Natural killer cell treated with Interleukin-12 subunit alpha and Interleukin-12 subunit beta and Interleukin-15 and Interleukin-18, amount 100 ng/mL, for 72 hours (primary cell): ENCODE measurements around the gene FOXL3. TPM values are rescaled to one million over a fixed set of nuclear protein-coding genes. Genes with fewer than 3 reads are reported as not detected.

Experiments
- ATAC-seq, 2 donors: fragments of 150-1000 bp; cut with Tn5 transposase in 1 of 2; sonication (Bioruptor Pico), chemical (Tn5 transposase) in 1 of 2; 2 replicates each; pipeline ENCODE4 v1.10.0; 2021
- DNase-seq: peaks from one replicate; pipeline ENCODE4 v3.0.0; 2022; ENCODE audit warnings: low spot score
- H3K27ac Mint-ChIP-seq, 2 donors: 1 replicate in 1 of 2; 2 replicates in 1 of 2; pipeline ENCODE4 v1.8.0; 2022; ENCODE audit warnings: mixed read lengths in 2 of 2, mild to moderate bottlenecking in 1 of 2, moderate library complexity in 1 of 2
- H3K27me3 Mint-ChIP-seq, 2 donors: 1 replicate in 1 of 2; 2 replicates in 1 of 2; pipeline ENCODE4 v1.8.0; 2022; ENCODE audit warnings: mixed read lengths in 2 of 2
- H3K36me3 Mint-ChIP-seq: one replicate; pipeline ENCODE4 v1.8.0; 2022; ENCODE audit warnings: mixed read lengths
- H3K4me1 Mint-ChIP-seq, 2 donors: 1 replicate in 1 of 2; 2 replicates in 1 of 2; pipeline ENCODE4 v1.8.0; 2022; ENCODE audit warnings: low read depth in 2 of 2, mixed read lengths in 2 of 2, mild to moderate bottlenecking in 1 of 2
- H3K4me3 Mint-ChIP-seq: one replicate; pipeline ENCODE4 v1.8.0; 2022; ENCODE audit warnings: mixed read lengths
- H3K9me3 Mint-ChIP-seq: 2 replicates; pipeline ENCODE4 v1.8.0; 2022; ENCODE audit warnings: mixed read lengths
- total RNA-seq, 2 donors: library from RNA; stranded (reverse); gene quantifications; one replicate each; pipeline ENCODE4 v1.2.3, GENCODE V29; 2022

FOXL3 gene
- total RNA-seq, 2 donors from 2014 or later, result not detected

DNA sequence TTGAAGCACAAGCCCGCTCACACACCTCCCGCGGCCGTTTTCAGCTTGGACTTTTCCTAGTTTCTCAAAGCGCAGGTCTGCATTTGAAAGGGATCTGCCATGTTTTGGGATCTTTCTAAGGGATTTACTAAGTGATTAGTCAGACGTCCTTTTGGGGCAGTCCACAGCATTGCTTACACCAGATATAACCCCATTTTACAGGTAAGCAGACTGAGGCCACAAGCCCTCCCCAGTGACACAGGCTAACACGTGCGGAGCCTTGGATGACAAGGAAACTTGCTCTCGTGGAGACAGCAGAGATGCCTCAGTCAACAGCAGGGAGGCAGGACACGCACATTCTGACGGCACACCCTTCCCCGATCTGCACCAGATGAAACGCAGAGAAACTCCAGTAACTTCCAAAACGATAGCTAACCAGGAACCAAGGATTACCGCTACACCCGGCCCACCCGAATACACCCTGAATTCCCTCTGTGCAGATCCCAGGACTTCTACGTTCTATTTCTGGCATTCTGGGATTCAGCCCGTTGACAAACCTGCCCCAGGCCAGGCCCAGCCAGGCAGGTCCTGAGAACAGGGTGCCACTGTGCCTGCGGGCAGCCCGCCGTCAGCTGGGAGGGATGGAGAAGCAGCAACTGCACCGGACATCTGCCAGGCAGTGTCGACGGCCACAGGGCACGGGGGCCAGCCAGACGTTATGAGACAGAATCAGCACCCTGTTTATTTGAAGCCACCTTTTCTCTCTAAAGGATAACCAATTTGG lies 27.9 kb downstream of the FOXL3 start:
- Mint-ChIP-seq H3K36me3 (no peaks in the 10 kb centered on the region), H3K9me3 (no peaks in the 10 kb centered on the region), H3K27me3 (peaks cover 39 to 55% of the 10 kb centered on the region in 2 donors), H3K4me3 (no peak overlapping the region), H3K4me1 (no peaks in the 10 kb centered on the region), H3K27ac (no peak overlapping the region)
- peak; percentile 35 for DNase-seq
- no peak for ATAC-seq

DNA sequence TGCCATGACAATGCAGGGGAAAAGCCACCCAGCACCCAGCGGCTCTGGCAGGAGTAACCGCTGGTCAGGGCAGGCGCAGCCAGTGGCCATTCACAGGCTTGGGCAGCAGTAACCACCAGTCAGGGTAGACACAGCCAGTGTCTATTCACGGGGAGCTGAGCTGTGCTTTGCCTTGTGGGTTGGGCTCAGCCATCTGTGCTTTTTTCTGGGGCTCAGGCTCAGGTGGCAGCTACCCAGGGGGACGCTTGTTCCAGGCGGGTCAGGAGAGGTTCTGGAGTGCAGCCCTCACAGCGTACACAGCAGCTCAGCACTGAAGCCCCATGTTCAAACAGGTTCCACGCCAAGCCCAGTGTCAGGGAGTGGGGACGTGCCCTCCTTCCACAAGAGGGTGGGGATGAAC lies 28.5 kb downstream of the FOXL3 start:
- H3K4me3 Mint-ChIP-seq, result no peak overlapping the region
- H3K27me3 Mint-ChIP-seq, result peaks cover 37 to 51% of the 10 kb centered on the region in 2 donors
- H3K27ac Mint-ChIP-seq, result no peak overlapping the region
- no peaks in the 10 kb centered on the region for H3K36me3 Mint-ChIP-seq
- no peaks in the 10 kb centered on the region for H3K9me3 Mint-ChIP-seq
- DNase-seq (peak; percentile 58), ATAC-seq (no peak)
- no peaks in the 10 kb centered on the region for H3K4me1 Mint-ChIP-seq

DNA sequence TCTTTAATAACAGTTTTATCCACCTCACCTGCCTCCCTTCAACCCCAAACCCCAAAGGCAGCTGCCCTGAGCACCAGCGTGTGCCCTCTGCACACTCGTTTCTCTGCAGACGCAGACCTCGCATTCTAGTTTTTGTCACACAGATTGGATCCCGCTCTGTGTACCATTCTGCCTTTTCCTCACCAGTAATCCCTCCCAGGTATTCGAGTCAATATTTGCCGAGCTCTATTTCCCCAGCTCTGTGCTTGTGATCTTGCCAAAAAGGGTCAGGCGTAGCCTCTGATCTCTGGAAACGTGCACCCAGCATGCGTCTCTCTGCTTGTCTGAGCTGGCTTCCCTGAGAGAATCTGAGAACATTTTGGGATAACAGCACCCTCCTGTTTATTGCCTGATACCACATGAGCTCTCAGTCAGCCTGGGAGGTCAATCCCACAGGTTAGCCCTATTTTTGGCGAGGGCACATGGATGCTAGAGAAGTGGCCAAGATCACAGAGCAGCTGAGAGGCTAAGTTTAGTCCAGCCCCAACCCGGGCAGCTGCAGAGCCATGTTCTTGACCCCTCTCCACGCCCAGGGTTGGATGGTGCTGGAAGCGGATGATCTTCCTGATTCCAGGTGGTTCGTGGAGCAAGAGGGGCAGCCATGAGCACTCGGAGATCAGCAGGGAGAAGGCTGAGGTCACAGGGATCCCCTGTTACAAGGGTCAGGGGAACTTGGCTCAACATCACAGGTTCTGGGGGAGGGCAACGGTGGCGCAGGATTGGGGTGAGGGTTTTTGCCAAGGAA lies 29.1 kb downstream of the FOXL3 start:
- Mint-ChIP-seq H3K4me1 (no peaks in the 10 kb centered on the region), H3K4me3 (no peak overlapping the region), H3K9me3 (no peaks in the 10 kb centered on the region), H3K27ac (no peak overlapping the region), H3K36me3 (no peaks in the 10 kb centered on the region), H3K27me3 (peaks cover 33 to 45% of the 10 kb centered on the region in 2 donors)
- ATAC-seq, result no peak
- DNase-seq, result peak; percentile 48

DNA sequence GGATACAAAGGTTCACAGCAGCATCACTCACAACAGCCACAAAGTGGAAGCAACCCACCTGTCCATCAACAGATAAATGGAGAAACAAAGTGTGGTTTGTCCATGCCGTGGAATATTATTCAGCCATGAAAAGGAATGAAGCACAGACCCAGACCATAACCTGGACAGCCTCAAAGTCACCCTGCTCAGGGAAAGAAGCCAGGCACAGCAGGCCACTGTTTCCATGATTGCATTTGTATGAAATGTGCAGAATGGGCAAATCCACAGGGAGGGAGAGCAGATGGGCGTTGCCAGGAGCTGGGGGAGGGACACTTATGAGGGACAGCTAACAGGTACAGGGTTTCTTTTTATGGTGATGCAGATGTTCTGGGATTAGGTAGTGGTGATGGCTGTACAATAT lies 30.3 kb downstream of the FOXL3 start:
- Mint-ChIP-seq H3K4me1 (no peaks in the 10 kb centered on the region), H3K9me3 (no peaks in the 10 kb centered on the region), H3K36me3 (no peaks in the 10 kb centered on the region), H3K4me3 (no peak overlapping the region), H3K27ac (no peak overlapping the region), H3K27me3 (peaks cover 29 to 36% of the 10 kb centered on the region in 2 donors)
- peak; percentile 20 for DNase-seq
- ATAC-seq, result no peak

DNA sequence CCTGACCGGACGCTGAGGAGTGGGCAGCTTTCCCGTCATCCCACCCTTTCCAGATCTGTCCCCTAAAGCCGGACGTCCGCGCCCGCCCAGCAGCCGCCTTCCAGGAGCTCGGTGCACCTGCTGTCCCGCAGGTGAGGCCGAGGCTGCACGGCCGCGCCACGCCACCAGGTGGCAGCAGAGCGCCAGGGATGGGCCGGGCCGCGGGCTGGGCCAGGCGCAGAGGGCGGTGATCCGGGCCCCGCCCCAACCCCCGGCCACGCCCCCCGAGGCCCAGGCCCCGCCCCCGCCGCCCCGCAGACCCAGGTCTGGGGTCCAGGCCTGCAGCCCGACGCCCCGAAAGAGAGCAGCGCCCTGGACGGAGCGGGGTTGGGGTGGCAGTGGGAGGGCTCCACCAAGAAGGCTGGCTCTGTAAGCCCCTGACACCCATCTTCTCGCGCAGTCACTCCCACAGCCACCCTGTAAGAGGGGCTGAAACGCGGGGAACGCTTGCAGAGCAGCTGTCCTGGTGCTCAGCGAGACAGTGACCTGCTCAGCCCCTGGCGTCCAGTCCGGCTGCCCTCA lies 32.2 kb downstream of the FOXL3 start:
- Mint-ChIP-seq H3K27ac (no peak overlapping the region), H3K27me3 (peaks cover 20 to 21% of the 10 kb centered on the region in 2 donors), H3K36me3 (no peaks in the 10 kb centered on the region), H3K4me1 (no peaks in the 10 kb centered on the region), H3K4me3 (no peak overlapping the region), H3K9me3 (no peaks in the 10 kb centered on the region)
- ATAC-seq, result peak; percentile 90 to 94
- DNase-seq, result peak; percentile 78

DNA sequence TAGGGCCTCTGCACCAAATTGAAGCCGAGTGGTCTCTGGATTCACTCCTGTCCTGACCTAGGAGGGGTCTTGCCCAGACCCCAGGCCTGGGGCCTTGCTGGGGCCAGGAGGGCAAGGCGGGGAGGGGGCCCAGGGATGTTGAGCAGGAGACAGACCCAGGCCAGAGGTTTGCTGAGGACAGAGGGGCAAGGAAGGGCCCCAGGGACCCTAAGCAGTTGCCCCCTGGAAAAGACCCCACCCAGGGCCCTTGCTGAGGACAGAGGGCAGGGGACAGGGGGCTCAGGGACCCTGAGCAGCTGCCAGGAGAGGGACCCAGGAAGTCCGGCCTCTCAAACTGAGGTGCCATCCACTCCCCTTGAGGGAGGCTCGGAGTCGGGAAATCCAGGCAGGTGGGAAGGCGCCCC lies 32.7 kb downstream of the FOXL3 start:
- DNase-seq (peak; percentile 58), ATAC-seq (no peak)
- Mint-ChIP-seq H3K9me3 (no peaks in the 10 kb centered on the region), H3K27me3 (peaks cover 16 to 18% of the 10 kb centered on the region in 2 donors), H3K4me3 (no peak overlapping the region), H3K4me1 (no peaks in the 10 kb centered on the region), H3K36me3 (no peaks in the 10 kb centered on the region), H3K27ac (no peak overlapping the region)

DNA sequence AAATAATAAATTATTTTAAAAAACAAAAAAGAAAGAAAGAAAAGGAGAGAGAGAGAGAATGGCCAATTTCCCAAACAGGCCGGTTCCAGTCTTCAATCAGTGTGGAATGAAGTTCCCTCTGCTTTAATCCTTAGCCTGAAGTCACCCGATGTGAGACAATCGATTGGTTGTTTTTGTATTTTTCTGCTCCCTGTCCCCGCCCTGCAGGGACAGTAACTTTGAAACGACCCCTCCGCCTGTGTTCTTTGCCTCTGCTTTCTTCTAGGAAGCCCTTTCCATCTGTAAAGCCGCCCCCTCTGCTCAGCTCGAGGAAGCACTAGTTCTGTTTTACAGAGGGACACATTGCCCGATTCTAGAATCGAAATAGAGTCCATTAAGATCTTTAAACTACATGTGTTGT lies 33.4 kb downstream of the FOXL3 start:
- peak; percentile 48 for DNase-seq
- Mint-ChIP-seq H3K27me3 (peaks cover 14 to 22% of the 10 kb centered on the region in 2 donors), H3K27ac (no peak overlapping the region), H3K36me3 (no peaks in the 10 kb centered on the region), H3K4me3 (no peak overlapping the region), H3K9me3 (no peaks in the 10 kb centered on the region), H3K4me1 (no peaks in the 10 kb centered on the region)
- ATAC-seq, result no peak

DNA sequence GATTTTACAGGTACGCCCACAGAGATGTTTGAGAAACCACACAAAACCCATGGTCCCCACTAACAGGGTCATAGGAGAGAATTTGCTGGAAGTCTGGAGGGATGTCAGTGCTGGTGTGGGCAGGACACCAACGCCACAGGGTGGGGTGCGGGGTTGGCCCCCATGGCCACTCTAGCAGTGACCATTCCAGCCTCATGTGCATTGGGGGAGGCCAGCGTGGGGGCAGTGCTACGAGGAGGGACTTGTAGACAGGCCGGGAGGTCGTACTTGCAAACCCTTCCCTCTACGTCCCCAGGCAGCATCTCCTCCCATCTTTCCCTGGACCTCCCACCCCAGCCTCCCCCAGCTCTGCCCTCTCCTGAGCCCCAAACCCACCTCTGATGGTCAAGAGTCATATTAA lies 34.0 kb downstream of the FOXL3 start:
- DNase-seq, result peak; percentile 16
- Mint-ChIP-seq H3K9me3 (no peaks in the 10 kb centered on the region), H3K4me1 (no peaks in the 10 kb centered on the region), H3K36me3 (no peaks in the 10 kb centered on the region), H3K4me3 (no peak overlapping the region), H3K27me3 (peaks cover 10 to 20% of the 10 kb centered on the region in 2 donors), H3K27ac (no peak overlapping the region)
- ATAC-seq, result no peak

DNA sequence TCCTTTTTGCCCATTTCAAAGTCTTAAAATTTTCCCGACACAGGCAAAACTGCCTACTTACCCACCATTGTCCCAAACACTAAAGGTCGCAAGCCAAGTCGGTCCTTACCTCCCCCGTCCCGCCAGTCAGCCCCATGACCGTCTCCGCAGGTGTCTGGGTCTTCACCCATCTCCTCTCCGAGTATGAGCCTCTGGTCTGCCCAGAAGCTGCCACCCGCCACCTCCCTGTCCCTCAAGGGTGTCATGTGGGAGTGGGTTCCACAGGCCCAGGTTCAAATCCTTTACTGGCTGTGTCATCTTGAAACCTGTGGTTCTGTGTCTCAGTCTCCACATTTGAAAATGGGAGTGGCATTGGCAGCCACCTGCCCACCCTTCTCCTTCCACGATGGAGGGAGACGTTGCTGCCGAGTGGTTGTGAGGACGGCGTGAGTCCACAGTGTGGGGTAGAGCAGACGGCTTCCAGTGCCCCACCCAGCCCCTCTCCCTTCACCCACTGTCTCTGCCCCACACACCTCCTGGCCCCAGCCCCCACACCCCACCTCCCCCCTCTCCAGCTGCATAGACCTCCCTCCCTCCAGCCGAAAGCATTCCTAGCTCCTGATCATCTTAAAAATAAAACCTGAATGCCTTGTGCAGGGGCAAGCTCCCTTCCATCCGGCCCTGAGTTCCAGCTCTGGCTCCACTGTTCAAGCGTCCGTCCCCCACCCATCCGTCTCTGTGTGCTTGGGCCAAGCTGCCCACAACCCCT lies 35.3 kb downstream of the FOXL3 start:
- H3K27ac Mint-ChIP-seq, result no peak overlapping the region
- ATAC-seq (no peak), DNase-seq (no peak)
- no peaks in the 10 kb centered on the region for H3K4me1 Mint-ChIP-seq
- no peak overlapping the region for H3K4me3 Mint-ChIP-seq
- peaks cover 0 to 10% of the 10 kb centered on the region in 2 donors for H3K27me3 Mint-ChIP-seq
- H3K36me3 Mint-ChIP-seq, result no peaks in the 10 kb centered on the region
- no peaks in the 10 kb centered on the region for H3K9me3 Mint-ChIP-seq

DNA sequence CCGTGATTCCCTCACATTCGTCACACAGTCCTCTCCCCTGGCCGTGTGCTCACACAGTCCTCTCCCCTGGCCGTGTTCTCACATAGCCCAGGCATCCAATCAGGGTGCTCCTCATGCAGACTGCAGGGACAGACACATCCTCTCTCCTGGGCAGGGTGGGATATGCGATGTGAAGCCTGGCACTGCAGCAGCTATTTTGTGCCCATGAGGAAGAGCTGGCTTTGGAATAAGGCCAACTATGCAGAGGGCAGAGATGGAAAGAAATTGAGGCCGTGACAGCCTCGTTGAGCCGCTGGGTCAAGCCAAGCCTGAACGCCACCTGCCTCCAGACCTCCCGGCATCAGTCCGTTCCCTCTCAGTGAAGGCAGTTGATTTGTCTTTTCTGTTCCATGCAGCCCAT lies 35.8 kb downstream of the FOXL3 start:
- ATAC-seq (no peak), DNase-seq (peak; percentile 34)
- Mint-ChIP-seq H3K4me1 (no peaks in the 10 kb centered on the region), H3K9me3 (no peaks in the 10 kb centered on the region), H3K4me3 (no peak overlapping the region), H3K27me3 (peaks cover 0 to 8% of the 10 kb centered on the region in 2 donors), H3K27ac (no peak overlapping the region), H3K36me3 (no peaks in the 10 kb centered on the region)

DNA sequence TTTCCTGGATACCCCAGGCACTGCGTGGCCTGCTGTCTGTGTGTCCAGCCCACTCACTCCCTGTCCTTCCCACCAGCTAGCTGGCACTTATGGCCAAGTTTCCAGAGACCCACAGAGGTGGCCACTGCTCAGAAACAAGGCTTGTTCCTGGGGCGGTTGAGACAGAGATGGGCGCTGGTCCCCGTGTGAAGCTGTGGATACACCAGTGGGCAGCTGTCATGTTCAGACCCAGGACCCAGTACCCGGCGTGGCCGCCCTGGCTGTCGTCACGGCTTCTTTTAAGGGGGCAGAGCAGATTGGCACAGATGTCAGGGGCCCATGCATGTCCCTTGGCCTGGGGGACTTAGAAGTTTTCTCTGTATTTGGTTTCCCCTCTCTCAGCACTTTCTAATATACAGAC lies 36.3 kb downstream of the FOXL3 start:
- no peak for ATAC-seq
- peak; percentile 35 for DNase-seq
- Mint-ChIP-seq H3K9me3 (no peaks in the 10 kb centered on the region), H3K27me3 (peaks cover 5 to 12% of the 10 kb centered on the region in 2 donors), H3K27ac (no peak overlapping the region), H3K4me3 (no peak overlapping the region), H3K4me1 (no peaks in the 10 kb centered on the region), H3K36me3 (no peaks in the 10 kb centered on the region)

DNA sequence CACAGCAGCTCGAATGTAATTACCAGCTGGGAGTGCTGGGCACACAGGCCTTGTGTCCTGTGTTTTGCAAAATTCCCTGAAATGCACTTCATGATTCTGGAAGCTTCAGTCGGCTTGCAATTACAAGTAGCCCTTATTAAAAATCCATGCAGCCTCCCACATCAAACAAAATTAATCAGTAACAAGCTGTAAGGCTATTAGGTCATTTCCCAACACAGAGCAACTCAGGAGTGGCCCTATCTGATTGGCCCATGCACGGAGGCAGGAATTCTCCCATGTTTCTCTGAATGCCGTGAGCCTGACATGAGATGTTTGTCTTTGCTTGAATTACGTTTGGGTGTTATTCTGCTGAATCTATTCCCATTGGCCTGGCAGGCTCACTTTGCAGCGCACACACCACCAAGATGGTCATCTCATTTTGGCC lies 36.9 kb downstream of the FOXL3 start:
- peaks cover 7 to 12% of the 10 kb centered on the region in 2 donors for H3K27me3 Mint-ChIP-seq
- no peak overlapping the region for H3K27ac Mint-ChIP-seq
- no peaks in the 10 kb centered on the region for H3K36me3 Mint-ChIP-seq
- ATAC-seq (no peak), DNase-seq (no peak)
- no peak overlapping the region for H3K4me3 Mint-ChIP-seq
- H3K4me1 Mint-ChIP-seq, result no peaks in the 10 kb centered on the region
- no peaks in the 10 kb centered on the region for H3K9me3 Mint-ChIP-seq

DNA sequence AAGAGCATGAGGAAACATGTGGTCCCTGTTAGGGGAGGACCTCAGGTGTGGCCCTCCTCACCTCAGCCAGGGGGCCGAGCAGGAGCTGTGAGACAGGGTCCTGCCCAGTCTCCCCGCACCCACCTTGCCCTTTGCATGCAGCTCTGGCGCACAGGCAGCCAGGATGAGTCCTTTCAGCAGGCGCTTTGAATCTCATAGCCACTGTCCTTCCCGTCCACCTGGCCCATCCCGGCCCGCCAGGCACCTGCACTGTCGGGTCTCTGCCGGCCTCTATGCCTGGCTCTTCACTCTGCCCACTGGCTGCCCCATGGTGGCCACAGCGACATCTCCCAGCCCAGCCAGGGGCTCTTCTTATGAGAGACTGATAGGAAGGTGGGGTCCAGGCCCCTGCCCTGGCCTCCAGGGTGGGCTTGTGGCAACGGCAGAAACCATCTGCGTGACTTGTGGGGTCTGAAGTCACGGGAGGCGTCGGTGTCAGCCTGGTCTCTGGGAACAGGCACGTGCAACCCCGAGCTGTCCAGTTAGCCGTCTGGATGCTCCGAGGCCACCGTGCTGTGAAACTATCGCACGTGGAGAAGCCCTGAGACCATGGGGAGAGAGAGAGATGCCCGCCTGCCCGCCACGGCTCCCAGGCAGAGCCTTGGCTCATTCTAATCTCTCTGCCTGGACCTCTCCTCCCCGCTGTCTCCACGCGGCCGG lies 37.4 kb downstream of the FOXL3 start:
- Mint-ChIP-seq H3K36me3 (no peaks in the 10 kb centered on the region), H3K4me1 (no peaks in the 10 kb centered on the region), H3K27me3 (peaks cover 7 to 12% of the 10 kb centered on the region in 2 donors), H3K9me3 (no peaks in the 10 kb centered on the region), H3K4me3 (no peak overlapping the region), H3K27ac (no peak overlapping the region)
- DNase-seq (no peak), ATAC-seq (no peak)
